SK-N-SH (cell line): ENCODE measurements around the gene SPDEF. TPM values are rescaled to one million over a fixed set of nuclear protein-coding genes. Genes with fewer than 3 reads are reported as not detected.

Experiments used
- CTCF ChIA-PET: fragments of 300-600, 350-600 bp; formaldehyde crosslinking; extraction: SDS; loops from one replicate; lab custom pipeline; 2021; lab: Yijun Ruan, JAX
- POLR2A ChIA-PET: fragments of 350-600 bp; sonication (Branson Sonifier 250); formaldehyde crosslinking; extraction: SDS; loops from one replicate; lab custom pipeline; 2020; ENCODE audit warnings: antibody characterized with exemption, inconsistent platforms; lab: Yijun Ruan, JAX
- DNase-seq: peaks from one replicate; pipeline ENCODE4 v3.0.0; 2012
- H2AFZ ChIP-seq: fragments of 200-600 bp; sonication (generic); 2 replicates; pipeline ENCODE4 v1.8.1; 2016; ENCODE audit warnings: antibody characterized with exemption, mild to moderate bottlenecking, low read depth
- H3F3A ChIP-seq: fragments of 200-600 bp; sonication (generic); replicated peaks from 2 replicates; pipeline ENCODE3; 2016; ENCODE audit warnings: antibody characterized with exemption, mild to moderate bottlenecking; ENCODE audit not compliant: insufficient read depth
- H3K27ac ChIP-seq, 2 experiments: fragments of 200-500 bp in 1 of 2; fragments of 200-600 bp in 1 of 2; sonication (Bioruptor generic) in 1 of 2; sonication (generic), shearing (Covaris generic) in 1 of 2; 2 replicates each; pipeline versions ENCODE4 v1.5.1 to v1.6.1; 2014 to 2016; ENCODE audit warnings: low read depth in 2 of 2, inconsistent platforms in 1 of 2, low read length in 1 of 2, mild to moderate bottlenecking in 1 of 2, mixed read lengths in 1 of 2
- H3K27me3 ChIP-seq: fragments of 200-600 bp; sonication (generic), shearing (Covaris generic); 2 replicates; pipeline ENCODE4 v1.6.1; 2016; ENCODE audit warnings: mixed run types; ENCODE audit not compliant: insufficient read depth
- H3K36me3 ChIP-seq, 2 experiments: fragments of 200-500 bp in 1 of 2; fragments of 200-600 bp in 1 of 2; sonication (Bioruptor generic) in 1 of 2; sonication (generic) in 1 of 2; replicated peaks in 1 of 2; 2 replicates each; pipeline versions ENCODE3 to v1.5.1; 2014 to 2016; ENCODE audit warnings: low read length in 1 of 2, mild to moderate bottlenecking in 1 of 2; ENCODE audit not compliant: insufficient read depth in 2 of 2, control insufficient read depth in 1 of 2
- H3K4me1 ChIP-seq, 2 experiments: fragments of 200-500 bp in 1 of 2; fragments of 200-600 bp in 1 of 2; sonication (Bioruptor generic) in 1 of 2; sonication (generic), shearing (Covaris generic) in 1 of 2; 2 replicates each; pipeline versions ENCODE4 v1.5.1 to v1.6.1; 2014 to 2016; ENCODE audit warnings: low read depth in 1 of 2, low read length in 1 of 2, mixed run types in 1 of 2; ENCODE audit not compliant: insufficient read depth in 2 of 2, control insufficient read depth in 1 of 2
- H3K4me2 ChIP-seq: fragments of 200-600 bp; sonication (generic), shearing (Covaris generic); 2 replicates; pipeline ENCODE4 v1.6.1; 2017; ENCODE audit warnings: mixed run types
- H3K4me3 ChIP-seq, 2 experiments: fragments of 200-500 bp in 1 of 2; fragments of 200-600 bp in 1 of 2; sonication (Bioruptor generic) in 1 of 2; sonication (generic), shearing (Covaris generic) in 1 of 2; 2 replicates each; pipeline versions ENCODE4 v1.5.1 to v1.8.1; 2014 to 2016; ENCODE audit warnings: low read depth in 2 of 2, inconsistent platforms in 1 of 2, low read length in 1 of 2, mild to moderate bottlenecking in 1 of 2, mixed read lengths in 1 of 2, moderate library complexity in 1 of 2
- H3K79me2 ChIP-seq: fragments of 200-600 bp; sonication (generic); 2 replicates; pipeline ENCODE4 v1.8.1; 2017; ENCODE audit warnings: mild to moderate bottlenecking; ENCODE audit not compliant: insufficient read depth
- H3K9ac ChIP-seq: fragments of 200-600 bp; sonication (generic); 2 replicates; pipeline ENCODE4 v1.6.1; 2017; ENCODE audit warnings: mixed run types
- H3K9me2 ChIP-seq: fragments of 200-600 bp; sonication (generic); 2 replicates; pipeline ENCODE4 v1.6.1; 2017; ENCODE audit warnings: mixed run types
- H3K9me3 ChIP-seq: fragments of 200-600 bp; sonication (generic); 2 replicates; pipeline ENCODE4 v1.6.1; 2017; ENCODE audit warnings: mixed run types, mild to moderate bottlenecking, moderate library complexity
- H4K20me1 ChIP-seq: fragments of 200-600 bp; sonication (generic); 2 replicates; pipeline ENCODE4 v1.6.1; 2017; ENCODE audit warnings: mild to moderate bottlenecking, mixed run types; ENCODE audit not compliant: insufficient read depth
- CHD2 ChIP-seq: fragments of 150-350 bp; IDR thresholded peaks from 2 replicates; pipeline ENCODE4 v1.6.1; 2018; ENCODE audit warnings: low read length; ENCODE audit not compliant: partially characterized antibody
- CTCF ChIP-seq: fragments of 200-600 bp; sonication (generic); IDR thresholded peaks from 2 replicates; pipeline ENCODE4 v1.6.1; 2017; ENCODE audit warnings: antibody characterized with exemption, mild to moderate bottlenecking, moderate library complexity
- ELF1 ChIP-seq: IDR thresholded peaks from 2 replicates; pipeline ENCODE4 v1.4.0; 2012
- EP300 ChIP-seq, 2 experiments: IDR thresholded peaks; 2 replicates each; pipeline versions ENCODE4 v1.4.0 to v1.6.1; 2012; ENCODE audit warnings: borderline replicate concordance in 1 of 2, low read depth in 1 of 2, low read length in 1 of 2
- FOSL2 ChIP-seq: IDR thresholded peaks from 2 replicates; pipeline ENCODE4 v1.4.0; 2012; ENCODE audit warnings: low read depth, mild to moderate bottlenecking, moderate library complexity, borderline replicate concordance
- FOXJ3 ChIP-seq: sonication (generic); formaldehyde crosslinking; IDR thresholded peaks from 2 replicates; pipeline ENCODE4 v1.5.1; 2020; ENCODE audit warnings: mild to moderate bottlenecking, missing genetic modification reagents
- FOXM1 ChIP-seq: IDR thresholded peaks from 2 replicates; pipeline ENCODE4 v1.4.0; 2012; ENCODE audit warnings: low read depth, mild to moderate bottlenecking
- GABPA ChIP-seq: IDR thresholded peaks from 2 replicates; pipeline ENCODE4 v1.4.0; 2012; ENCODE audit warnings: low read depth, mild to moderate bottlenecking
- GATA2 ChIP-seq: sonication (generic); formaldehyde crosslinking; IDR thresholded peaks from 2 replicates; pipeline ENCODE4 v1.5.0; 2020; ENCODE audit warnings: mild to moderate bottlenecking, missing genetic modification reagents
- MAX ChIP-seq: IDR thresholded peaks from 2 replicates; pipeline ENCODE4 v1.4.0; 2012; ENCODE audit warnings: low read depth
- MXI1 ChIP-seq: IDR thresholded peaks from 2 replicates; pipeline ENCODE4 v1.6.1; 2012; ENCODE audit warnings: mild to moderate bottlenecking, low read depth, low read length, improper control_type of control experiment
- NFIC ChIP-seq: IDR thresholded peaks from 2 replicates; pipeline ENCODE4 v1.4.0; 2012; ENCODE audit warnings: borderline replicate concordance
- NRF1 ChIP-seq: IDR thresholded peaks from 2 replicates; pipeline ENCODE4 v1.6.1; 2012; ENCODE audit warnings: low read depth, mild to moderate bottlenecking, low read length
- PBX3 ChIP-seq: IDR thresholded peaks from 2 replicates; pipeline ENCODE4; 2012
- POLR2AphosphoS5 ChIP-seq: IDR thresholded peaks from 2 replicates; pipeline ENCODE4 v1.6.1; 2012; ENCODE audit warnings: low read depth, low read length
- RAD21 ChIP-seq: IDR thresholded peaks from 2 replicates; pipeline ENCODE4 v1.6.1; 2012; ENCODE audit warnings: mild to moderate bottlenecking, low read length
- RCOR1 ChIP-seq: fragments of 150-350 bp; IDR thresholded peaks from 2 replicates; pipeline ENCODE4 v1.6.1; 2017; ENCODE audit warnings: antibody characterized with exemption, low read length
- RFX5 ChIP-seq: IDR thresholded peaks from 2 replicates; pipeline ENCODE4 v1.6.1; 2012; ENCODE audit warnings: mild to moderate bottlenecking, improper control_type of control experiment, low read length
- RXRA ChIP-seq: IDR thresholded peaks from 2 replicates; pipeline ENCODE4 v1.4.0; 2012; ENCODE audit warnings: low read depth, mild to moderate bottlenecking, borderline replicate concordance
- SIN3A ChIP-seq: IDR thresholded peaks from 2 replicates; pipeline ENCODE4 v1.6.1; 2012; ENCODE audit warnings: low read depth, mild to moderate bottlenecking, low read length, moderate library complexity, borderline replicate concordance
- TEAD4 ChIP-seq: IDR thresholded peaks from 2 replicates; pipeline ENCODE4 v1.4.0; 2012; ENCODE audit warnings: mild to moderate bottlenecking, borderline replicate concordance; ENCODE audit not compliant: insufficient read depth
- USF1 ChIP-seq: IDR thresholded peaks from 2 replicates; pipeline ENCODE4 v1.4.0; 2012; ENCODE audit warnings: low read depth, borderline replicate concordance
- USF2 ChIP-seq: fragments of 150-350 bp; IDR thresholded peaks from 2 replicates; pipeline ENCODE4 v1.6.1; 2017; ENCODE audit warnings: antibody characterized with exemption, low read length, low read depth, borderline replicate concordance
- YY1 ChIP-seq: IDR thresholded peaks from 2 replicates; pipeline ENCODE4 v1.4.0; 2012; ENCODE audit warnings: low read depth, mild to moderate bottlenecking
- WGBS: methylation state at CpG from one replicate; pipeline ENCODE4 v1.1.6; 2017; ENCODE audit warnings: low lambda C conversion rate; 5-methylcytosine and 5-hydroxymethylcytosine counted together
- polyA plus RNA-seq, 3 experiments: library from polyadenylated mRNA; depleted of rRNA; stranded (reverse); fragments of >200 nt; gene quantifications; 2 replicates each; pipeline ENCODE4 v1.2.3, GENCODE V29; 2012

SPDEF gene
- polyA plus RNA-seq, 1 of the 3 experiments (the other 2 are of a cell fraction), result 0.10 TPM

GRCh38 chr6:34562861-34563512 is 6.9 kb upstream of the SPDEF start:
- Histone ChIP-seq H3K9ac (no peak overlapping the region), H3K79me2 (no peaks in the 10 kb centered on the region), H3K27me3 (no peaks in the 10 kb centered on the region), H3K4me3 (no peak overlapping the region), H4K20me1 (no peaks in the 10 kb centered on the region), H3F3A (no peaks in the 10 kb centered on the region), H3K36me3 (no peaks in the 10 kb centered on the region), H3K4me1 (no peaks in the 10 kb centered on the region; a peak in 1 of 4 replicates), H2AFZ (no peak overlapping the region), H3K9me2 (no peaks in the 10 kb centered on the region), H3K27ac (no peak overlapping the region), H3K4me2 (no peak overlapping the region), H3K9me3 (no peaks in the 10 kb centered on the region)
- ChIA-PET POLR2A (no interaction called here), CTCF (interaction anchor here (0.9 to 2.1 kb wide), 3 partner anchors 17 to 20 kb away, joined by 3 to 9 read pairs (median 3); no protein-coding TSS in a partner anchor)
- WGBS, result 70% methylated on average over 7 of the region's 15 CpGs
- no peak for DNase-seq
- no peak for TF ChIP-seq GABPA
- TF ChIP-seq MXI1, result no peak
- no peak for TF ChIP-seq RAD21
- no peak for TF ChIP-seq RCOR1
- no peak for TF ChIP-seq NRF1
- no peak for TF ChIP-seq MAX
- no peak for TF ChIP-seq CHD2
- TF ChIP-seq CTCF, result no peak
- no peak for TF ChIP-seq USF2
- no peak for TF ChIP-seq SIN3A
- no peak for TF ChIP-seq FOXM1
- no peak for TF ChIP-seq RFX5
- no peak for TF ChIP-seq FOXJ3 (CRISPR knock-in tag)
- no peak for TF ChIP-seq NFIC
- TF ChIP-seq RXRA, result no peak

- no peaks in the 10 kb centered on the region for H3F3A ChIP-seq
- no peaks in the 10 kb centered on the region for H3K27me3 ChIP-seq
- H4K20me1 ChIP-seq, result no peaks in the 10 kb centered on the region
- no peak for DNase-seq
- H3K79me2 ChIP-seq, result no peaks in the 10 kb centered on the region
- POLR2A ChIA-PET, result no interaction called here
- no peak overlapping the region for H2AFZ ChIP-seq
- H3K9ac ChIP-seq, result no peak overlapping the region
- no peaks in the 10 kb centered on the region for H3K9me2 ChIP-seq
- CTCF ChIA-PET, result interaction anchor here (0.9 kb wide), 1 partner anchor 16 kb away, joined by 3 read pairs; no protein-coding TSS in a partner anchor
- TF ChIP-seq SIN3A (no peak), TEAD4 (no peak), FOXJ3 (CRISPR knock-in tag) (no peak), EP300 (IDR thresholded peaks at IDR 0.05; ENCODE audit: borderline replicate concordance in 1 of 2, low read depth in 1 of 2, low read length in 1 of 2) (no peak), PBX3 (no peak), RXRA (no peak), NFIC (no peak), POLR2AphosphoS5 (no peak), GATA2 (no peak), ELF1 (no peak), RFX5 (no peak), YY1 (no peak), USF1 (no peak), FOSL2 (no peak)
- TF ChIP-seq, all 33 proteins: peak for 0
- H3K27ac ChIP-seq, result no peak overlapping the region
- no peaks in the 10 kb centered on the region; a peak in 1 of 4 replicates for H3K4me1 ChIP-seq
- 93% methylated on average over 10 of the region's 10 CpGs for WGBS
- H3K4me3 ChIP-seq, result no peak overlapping the region
- no peaks in the 10 kb centered on the region for H3K36me3 ChIP-seq
- H3K9me3 ChIP-seq, result no peaks in the 10 kb centered on the region
- no peak overlapping the region for H3K4me2 ChIP-seq
Measured at GRCh38 chr6:34562350-34562749, 6.2 kb upstream of the SPDEF start.
